Stimulated activated CD4-positive, alpha-beta T cell treated with anti-CD3 and anti-CD28 coated beads, Interleukin-15, amount 100 ng/mL, for 1 hour (primary cell): ENCODE results near the gene RNU5B-1.

ENCODE experiments used
- DNase-seq, 2 donors: peaks; one replicate each; pipeline ENCODE4 v3.0.0-alpha.2; 2020; ENCODE audit warnings: low read depth in 1 of 2, low spot score in 1 of 2

The RNU5B-1 gene

GRCh38 chr15:65287520-65287855 lies 17.0 kb upstream of the RNU5B-1 start:
- DNase-seq: no peak

- no peak for DNase-seq
Observed at GRCh38 chr15:65289261-65289854, 15.1 kb upstream of the RNU5B-1 start.

- DNase-seq: no peak
Observed at GRCh38 chr15:65290228-65290627, 14.2 kb upstream of the RNU5B-1 start.

GRCh38 chr15:65292938-65293518 lies 11.4 kb upstream of the RNU5B-1 start:
- DNase-seq: no peak

GRCh38 chr15:65298731-65299130 lies 5.7 kb upstream of the RNU5B-1 start:
- DNase-seq: no peak

GRCh38 chr15:65300924-65301441 lies 3.5 kb upstream of the RNU5B-1 start:
- no peak for DNase-seq

GRCh38 chr15:65302061-65302460 lies 2.4 kb upstream of the RNU5B-1 start:
- DNase-seq: no peak

- DNase-seq: no peak
Observed at GRCh38 chr15:65303687-65304380, 643 bp upstream of the RNU5B-1 start.

GRCh38 chr15:65305150-65305758 lies 777 bp downstream of the RNU5B-1 start:
- DNase-seq: no peak

GRCh38 chr15:65305776-65306175 lies 1.3 kb downstream of the RNU5B-1 start:
- DNase-seq: no peak

- no peak for DNase-seq
Observed at GRCh38 chr15:65306551-65306950, 2.1 kb downstream of the RNU5B-1 start.

GRCh38 chr15:65307978-65308377 lies 3.5 kb downstream of the RNU5B-1 start:
- DNase-seq: no peak

GRCh38 chr15:65309882-65310418 lies 5.5 kb downstream of the RNU5B-1 start:
- DNase-seq: no peak

GRCh38 chr15:65310431-65311137 lies 6.1 kb downstream of the RNU5B-1 start:
- DNase-seq: no peak

GRCh38 chr15:65311760-65312159 lies 7.3 kb downstream of the RNU5B-1 start:
- no peak for DNase-seq

GRCh38 chr15:65312400-65312916 lies 8.0 kb downstream of the RNU5B-1 start:
- DNase-seq: no peak

- peak; percentile 41 to 57 for DNase-seq
Observed at GRCh38 chr15:65318870-65319356, 14.4 kb downstream of the RNU5B-1 start.

GRCh38 chr15:65323071-65323511 lies 18.6 kb downstream of the RNU5B-1 start:
- DNase-seq: no peak

GRCh38 chr15:65326117-65326526 lies 21.6 kb downstream of the RNU5B-1 start:
- DNase-seq: no peak

- no peak for DNase-seq
Observed at GRCh38 chr15:65326818-65327217, 22.3 kb downstream of the RNU5B-1 start.
